Measurements from ENCODE around the gene TSC22D4.
"Not testable (repeated sequence)": the region's sequence is repeated elsewhere in the genome, so short reads cannot be mapped to it uniquely, and the experiment has no call there.

Gene TSC22D4

GRCh38 chr7:100443096-100443840, 35.7 kb downstream of the TSC22D4 start:
- Histone ChIP-seq H3K4me3 (ENCODE audit: low read depth, low read length) (no peak overlapping the region), H3K27ac (ENCODE audit: extremely low read depth, low read depth, low read length) (no peak overlapping the region), H3K9me3 (ENCODE audit: control insufficient read depth, insufficient read depth, low read depth, low read length) (no peaks in the 10 kb centered on the region), H3K4me1 (ENCODE audit: control insufficient read depth, insufficient read depth, low read length) (no peaks in the 10 kb centered on the region), H3K36me3 (ENCODE audit: control insufficient read depth in 2 of 2, insufficient read depth in 1 of 2, low read length in 2 of 2) (no peaks in the 10 kb centered on the region)
- POLR2A ChIA-PET: interaction anchor here (0.6 to 6.2 kb wide), 2 partner anchors 14 to 31 kb away, joined by 3 to 28 read pairs; partner anchors contain the start of genes MEPCE and ZCWPW1
- TF ChIP-seq GLIS1 (tag by site-specific recombination; IDR thresholded peaks at IDR 0.05) (peak; percentile 44), ZNF513 (tag by site-specific recombination; IDR thresholded peaks at IDR 0.05) (no peak), ZBTB17 (tag by site-specific recombination; IDR thresholded peaks at IDR 0.05) (no peak)
- CTCF ChIA-PET: interaction anchor here (1.0 to 1.1 kb wide), 2 partner anchors 18 to 26 kb away, joined by 3 read pairs; no protein-coding TSS in a partner anchor

GRCh38 chr7:100441641-100442535, 37.1 kb downstream of the TSC22D4 start:
- Histone ChIP-seq H3K36me3 (ENCODE audit: control insufficient read depth in 2 of 2, insufficient read depth in 1 of 2, low read length in 2 of 2) (no peaks in the 10 kb centered on the region), H3K4me3 (ENCODE audit: low read depth, low read length) (no peak overlapping the region), H3K27ac (ENCODE audit: extremely low read depth, low read depth, low read length) (no peak overlapping the region), H3K9me3 (ENCODE audit: control insufficient read depth, insufficient read depth, low read depth, low read length) (no peaks in the 10 kb centered on the region), H3K4me1 (ENCODE audit: control insufficient read depth, insufficient read depth, low read length) (no peaks in the 10 kb centered on the region; the same call in 1 of the 2 replicates)
- TF ChIP-seq ZFP41 (tag by site-specific recombination; IDR thresholded peaks at IDR 0.05; ENCODE audit: borderline replicate concordance) (no peak), ZNF488 (tag by site-specific recombination; IDR thresholded peaks at IDR 0.05) (no peak), REST (tag by site-specific recombination; IDR thresholded peaks at IDR 0.05) (no peak), ZBTB8A (tag by site-specific recombination; IDR thresholded peaks at IDR 0.05) (no peak), ZNF510 (tag by site-specific recombination; IDR thresholded peaks at IDR 0.05; ENCODE audit: insufficient replicate concordance) (no peak), ZNF707 (tag by site-specific recombination; IDR thresholded peaks at IDR 0.05) (no peak)
- ChIA-PET POLR2A (interaction anchor here (6.2 kb wide), 1 partner anchor 13 kb away, joined by 28 read pairs; the partner anchor contains the start of genes MEPCE and ZCWPW1), CTCF (no interaction called here)

- H3K4me1 ChIP-seq (ENCODE audit: control insufficient read depth, insufficient read depth, low read length); H3K27ac ChIP-seq (ENCODE audit: extremely low read depth, low read depth, low read length); CTCF ChIA-PET; H3K36me3 ChIP-seq (ENCODE audit: control insufficient read depth in 2 of 2, insufficient read depth in 1 of 2, low read length in 2 of 2); H3K4me3 ChIP-seq (ENCODE audit: low read depth, low read length); H3K9me3 ChIP-seq (ENCODE audit: control insufficient read depth, insufficient read depth, low read depth, low read length); POLR2A ChIA-PET: not testable (repeated sequence)
- 0 out of 2 replicates have a peak, but pooled peaks have one; percentile 3 for TF ChIP-seq ZNF433 (tag by site-specific recombination; IDR thresholded peaks at IDR 0.05; ENCODE audit: low read depth)
Measured at GRCh38 chr7:100439244-100439643, 39.8 kb downstream of the TSC22D4 start.

- H3K4me3 ChIP-seq (ENCODE audit: low read depth, low read length); H3K4me1 ChIP-seq (ENCODE audit: control insufficient read depth, insufficient read depth, low read length); H3K27ac ChIP-seq (ENCODE audit: extremely low read depth, low read depth, low read length); H3K9me3 ChIP-seq (ENCODE audit: control insufficient read depth, insufficient read depth, low read depth, low read length): not testable (repeated sequence)
- POLR2A ChIA-PET: interaction anchor here (0.6 kb wide), 1 partner anchor 12 kb away, joined by 4 read pairs; no protein-coding TSS in a partner anchor
- CTCF ChIA-PET: interaction anchor here (0.7 kb wide), 1 partner anchor 18 kb away, joined by 3 read pairs; no protein-coding TSS in a partner anchor
- H3K36me3 ChIP-seq (ENCODE audit: control insufficient read depth in 2 of 2, insufficient read depth in 1 of 2, low read length in 2 of 2): peaks cover 4 to 15% of the 10 kb centered on the region in 2 experiments; a peak in 2 of 3 replicates
Measured at GRCh38 chr7:100438731-100439130, 40.3 kb downstream of the TSC22D4 start.
